Left hindlimb (tissue), 1 donor: ENCODE results near the gene KLK6.
"Not testable (repeated sequence)": the region's sequence is repeated elsewhere in the genome, so short reads cannot be mapped to it uniquely, and the experiment has no call there.

ENCODE experiments used
- DNase-seq: peaks from one replicate; pipeline ENCODE4 v3.0.0-alpha.2; 2018

KLK6 gene

GRCh38 chr19:50984416-50984815 is 15.0 kb upstream of the KLK6 start:
- DNase-seq = not testable (repeated sequence)

GRCh38 chr19:50983625-50984292 is 14.4 kb upstream of the KLK6 start, which contains the start of gene KLK7:
Gene KLK7, minus strand, starts transcription at chr19:50983917. Its CDS starts 1,518 bp downstream, at chr19:50982399.
- no peak for DNase-seq

GRCh38 chr19:50982186-50982585 is 12.8 kb upstream of the KLK6 start:
- no peak for DNase-seq

- DNase-seq = no peak
Measured at GRCh38 chr19:50981587-50982146, 12.3 kb upstream of the KLK6 start.

- DNase-seq = no peak
Measured at GRCh38 chr19:50980208-50980607, 10.8 kb upstream of the KLK6 start.

GRCh38 chr19:50979758-50980157 is 10.4 kb upstream of the KLK6 start:
- DNase-seq = no peak

GRCh38 chr19:50978772-50979390 is 9.5 kb upstream of the KLK6 start:
- DNase-seq = no peak

GRCh38 chr19:50977626-50978025 is 8.2 kb upstream of the KLK6 start:
- DNase-seq = no peak

GRCh38 chr19:50975766-50976165 is 6.4 kb upstream of the KLK6 start:
- no peak for DNase-seq

- DNase-seq = no peak
Measured at GRCh38 chr19:50974702-50975556, 5.5 kb upstream of the KLK6 start.

GRCh38 chr19:50972795-50973376 is 3.5 kb upstream of the KLK6 start:
- no peak for DNase-seq

- not testable (repeated sequence) for DNase-seq
Measured at GRCh38 chr19:50969810-50970209, 419 bp upstream of the KLK6 start.

GRCh38 chr19:50968716-50969412 is 527 bp downstream of the KLK6 start:
- no peak for DNase-seq

GRCh38 chr19:50967929-50968715 is 1.3 kb downstream of the KLK6 start:
- DNase-seq = no peak

GRCh38 chr19:50964266-50964665 is 5.1 kb downstream of the KLK6 start:
- DNase-seq = no peak

- DNase-seq = no peak
Measured at GRCh38 chr19:50963381-50963780, 6.0 kb downstream of the KLK6 start.

- DNase-seq = no peak
Measured at GRCh38 chr19:50962245-50962644, 7.1 kb downstream of the KLK6 start.

GRCh38 chr19:50959731-50960500 is 9.5 kb downstream of the KLK6 start:
- DNase-seq = no peak

- DNase-seq = no peak
Measured at GRCh38 chr19:50957587-50957986, 11.8 kb downstream of the KLK6 start.

GRCh38 chr19:50952910-50953309 is 16.5 kb downstream of the KLK6 start, which contains the start of gene KLK5:
Gene KLK5, minus strand, starts transcription at chr19:50953038. Its CDS starts 381 bp downstream, at chr19:50952657.
- no peak for DNase-seq

GRCh38 chr19:50949861-50950260 is 19.5 kb downstream of the KLK6 start:
- no peak for DNase-seq
